Glutamatergic neuron (in vitro differentiated cells): ENCODE data around the gene CASP2. TPM values are rescaled to one million over a fixed set of nuclear protein-coding genes. Genes with fewer than 3 reads are reported as not detected.

Experiments used
- DNase-seq: peaks from one replicate; pipeline ENCODE4 v3.0.0; 2022
- H3K27ac Mint-ChIP-seq: one replicate; pipeline ENCODE4 v1.8.0; 2020; ENCODE audit warnings: mild to moderate bottlenecking, mixed read lengths, inconsistent platforms; ENCODE audit not compliant: unreplicated experiment
- H3K27me3 Mint-ChIP-seq: one replicate; pipeline ENCODE4 v1.8.0; 2020; ENCODE audit warnings: mild to moderate bottlenecking, moderate library complexity, mixed read lengths, inconsistent platforms; ENCODE audit not compliant: unreplicated experiment
- H3K36me3 Mint-ChIP-seq: one replicate; pipeline ENCODE4 v1.8.0; 2020; ENCODE audit warnings: mild to moderate bottlenecking, mixed read lengths, inconsistent platforms; ENCODE audit not compliant: unreplicated experiment
- H3K4me1 Mint-ChIP-seq: one replicate; pipeline ENCODE4 v1.8.0; 2020; ENCODE audit warnings: mild to moderate bottlenecking, low read depth, mixed read lengths, inconsistent platforms; ENCODE audit not compliant: unreplicated experiment
- H3K4me3 Mint-ChIP-seq: one replicate; pipeline ENCODE4 v1.8.0; 2020; ENCODE audit warnings: mild to moderate bottlenecking, mixed read lengths, inconsistent platforms; ENCODE audit not compliant: unreplicated experiment
- H3K9me3 Mint-ChIP-seq: one replicate; pipeline ENCODE4 v1.8.0; 2020; ENCODE audit warnings: mild to moderate bottlenecking, moderate library complexity, mixed read lengths, inconsistent platforms; ENCODE audit not compliant: unreplicated experiment
- CTCF ChIP-seq: fragments of 200-600 bp; sonication (generic); IDR thresholded peaks from one replicate; pipeline ENCODE4 v1.5.0; 2021; ENCODE audit not compliant: partially characterized antibody, unreplicated experiment
- total RNA-seq: library from RNA; stranded (reverse); fragmentation: NEBNext Ultra II Directional; extraction: Animal tissue kit (Norgen Biotek cat#: 25700); gene quantifications from one replicate; pipeline ENCODE4 v1.2.1, GENCODE V29; 2021; ENCODE audit not compliant: unreplicated experiment

Gene CASP2
- total RNA-seq, 1 donor from 2014 or later: 59.2 TPM

- Mint-ChIP-seq H3K27ac (no peak overlapping the region), H3K9me3 (no peaks in the 10 kb centered on the region), H3K36me3 (peaks cover 2% of the 10 kb centered on the region), H3K4me1 (no peaks in the 10 kb centered on the region), H3K4me3 (no peak overlapping the region), H3K27me3 (no peaks in the 10 kb centered on the region)
- DNase-seq: peak; percentile 67
- peak; percentile 68 for TF ChIP-seq CTCF
These were observed 11.7 kb downstream of the CASP2 start for GRCh38 chr7:143299840-143300239.

DNA sequence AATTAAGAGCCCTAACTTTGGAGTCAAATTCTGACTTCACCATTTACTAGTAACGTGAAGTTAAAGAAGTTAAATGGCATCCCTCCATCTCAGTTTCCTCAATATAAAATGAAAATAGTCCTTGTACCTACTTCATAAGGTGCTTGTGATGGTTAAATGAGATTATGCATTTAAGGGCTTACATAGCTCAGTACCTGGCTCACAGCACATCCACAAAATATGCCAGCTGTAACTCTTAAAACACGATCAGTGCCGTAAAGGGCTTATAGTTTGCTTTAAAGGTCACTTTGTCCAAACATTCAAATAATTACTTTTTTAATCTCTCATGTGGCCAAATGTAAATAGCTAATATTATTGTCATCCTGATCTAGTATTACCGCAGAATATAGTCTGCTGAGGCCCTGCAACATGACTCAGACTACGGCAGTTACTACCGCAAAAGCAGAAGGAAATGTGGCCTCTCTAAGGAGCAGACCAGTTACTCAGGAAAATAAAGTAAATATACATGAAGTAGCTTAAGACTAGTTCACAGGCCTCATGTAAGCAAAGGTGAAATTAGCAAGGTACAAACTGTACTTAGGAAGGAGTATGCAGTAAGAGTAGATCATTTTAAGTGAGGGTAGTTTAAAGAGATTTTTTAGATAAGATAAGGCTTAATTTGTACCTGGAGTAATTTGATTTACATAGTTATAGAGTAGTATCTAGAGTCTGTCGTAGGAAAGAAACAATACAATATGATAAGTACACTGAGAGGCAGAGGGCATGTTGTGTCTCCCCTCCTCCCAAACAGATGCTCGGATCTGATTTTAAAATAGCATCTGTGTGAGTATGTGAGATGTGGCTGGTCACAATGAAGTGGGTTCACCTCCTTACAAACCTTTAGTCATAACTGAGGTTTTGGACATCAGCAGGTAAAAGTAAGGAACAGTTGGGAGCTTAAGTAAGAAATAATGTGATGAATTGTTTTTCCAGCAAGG lies 13.1 kb downstream of the CASP2 start:
- no peak for DNase-seq
- TF ChIP-seq CTCF: no peak
- Mint-ChIP-seq H3K9me3 (no peaks in the 10 kb centered on the region), H3K4me3 (no peak overlapping the region), H3K27me3 (no peaks in the 10 kb centered on the region), H3K36me3 (peaks cover 5% of the 10 kb centered on the region), H3K27ac (no peak overlapping the region), H3K4me1 (no peaks in the 10 kb centered on the region)

GRCh38 chr7:143303733-143304132 lies 15.6 kb downstream of the CASP2 start:
- Mint-ChIP-seq H3K36me3 (peaks cover 5% of the 10 kb centered on the region), H3K27me3 (no peaks in the 10 kb centered on the region), H3K4me3 (no peak overlapping the region), H3K27ac (no peak overlapping the region), H3K4me1 (no peaks in the 10 kb centered on the region), H3K9me3 (peaks cover 6% of the 10 kb centered on the region)
- no peak for TF ChIP-seq CTCF
- no peak for DNase-seq

DNA sequence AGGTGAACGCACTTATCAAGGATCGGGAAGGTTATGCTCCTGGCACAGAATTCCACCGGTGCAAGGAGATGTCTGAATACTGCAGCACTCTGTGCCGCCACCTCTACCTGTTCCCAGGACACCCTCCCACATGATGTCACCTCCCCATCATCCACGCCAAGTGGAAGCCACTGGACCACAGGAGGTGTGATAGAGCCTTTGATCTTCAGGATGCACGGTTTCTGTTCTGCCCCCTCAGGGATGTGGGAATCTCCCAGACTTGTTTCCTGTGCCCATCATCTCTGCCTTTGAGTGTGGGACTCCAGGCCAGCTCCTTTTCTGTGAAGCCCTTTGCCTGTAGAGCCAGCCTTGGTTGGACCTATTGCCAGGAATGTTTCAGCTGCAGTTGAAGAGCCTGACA lies 16.8 kb downstream of the CASP2 start:
- H3K36me3 Mint-ChIP-seq: peaks cover 5% of the 10 kb centered on the region
- peaks cover 6% of the 10 kb centered on the region for H3K9me3 Mint-ChIP-seq
- DNase-seq: no peak
- no peak for TF ChIP-seq CTCF
- no peak overlapping the region for H3K4me3 Mint-ChIP-seq
- peak overlapping the region; percentile 21 for H3K27ac Mint-ChIP-seq
- no peaks in the 10 kb centered on the region for H3K4me1 Mint-ChIP-seq
- H3K27me3 Mint-ChIP-seq: no peaks in the 10 kb centered on the region

DNA sequence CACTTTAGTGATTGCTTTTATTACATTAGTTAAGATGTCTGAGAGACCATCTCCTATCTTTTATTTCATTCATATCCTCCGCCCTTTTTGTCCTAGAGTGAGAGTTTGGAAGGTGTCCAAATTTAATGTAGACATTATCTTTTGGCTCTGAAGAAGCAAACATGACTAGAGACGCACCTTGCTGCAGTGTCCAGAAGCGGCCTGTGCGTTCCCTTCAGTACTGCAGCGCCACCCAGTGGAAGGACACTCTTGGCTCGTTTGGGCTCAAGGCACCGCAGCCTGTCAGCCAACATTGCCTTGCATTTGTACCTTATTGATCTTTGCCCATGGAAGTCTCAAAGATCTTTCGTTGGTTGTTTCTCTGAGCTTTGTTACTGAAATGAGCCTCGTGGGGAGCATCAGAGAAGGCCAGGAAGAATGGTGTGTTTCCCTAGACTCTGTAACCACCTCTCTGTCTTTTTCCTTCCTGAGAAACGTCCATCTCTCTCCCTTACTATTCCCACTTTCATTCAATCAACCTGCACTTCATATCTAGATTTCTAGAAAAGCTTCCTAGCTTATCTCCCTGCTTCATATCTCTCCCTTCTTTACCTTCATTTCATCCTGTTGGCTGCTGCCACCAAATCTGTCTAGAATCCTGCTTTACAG lies 17.4 kb downstream of the CASP2 start:
- Mint-ChIP-seq H3K27me3 (no peaks in the 10 kb centered on the region), H3K4me1 (no peaks in the 10 kb centered on the region), H3K27ac (no peak overlapping the region), H3K4me3 (no peak overlapping the region), H3K36me3 (peaks cover 5% of the 10 kb centered on the region), H3K9me3 (peaks cover 6% of the 10 kb centered on the region)
- TF ChIP-seq CTCF: peak; percentile 70
- peak; percentile 84 for DNase-seq
